Fibroblast of pulmonary artery (primary cell): ENCODE results near the gene PTPRK.

Source experiments
- DNase-seq: peaks from one replicate; pipeline ENCODE4 v3.0.0-alpha.2; 2010; ENCODE audit warnings: low read depth
- H3K4me3 ChIP-seq: replicated peaks from 2 replicates; pipeline ENCODE4 v1.5.1; 2011; ENCODE audit warnings: low read depth, mild to moderate bottlenecking, control low read depth, low read length, moderate library complexity
- TF ChIP-seq, protein P1 (sequence below): IDR thresholded peaks from 2 replicates; pipeline ENCODE4 v1.5.1; 2011; ENCODE audit warnings: mild to moderate bottlenecking, control low read depth, low read length, inconsistent platforms; ENCODE audit errors: missing control alignments

Gene PTPRK

DNA sequence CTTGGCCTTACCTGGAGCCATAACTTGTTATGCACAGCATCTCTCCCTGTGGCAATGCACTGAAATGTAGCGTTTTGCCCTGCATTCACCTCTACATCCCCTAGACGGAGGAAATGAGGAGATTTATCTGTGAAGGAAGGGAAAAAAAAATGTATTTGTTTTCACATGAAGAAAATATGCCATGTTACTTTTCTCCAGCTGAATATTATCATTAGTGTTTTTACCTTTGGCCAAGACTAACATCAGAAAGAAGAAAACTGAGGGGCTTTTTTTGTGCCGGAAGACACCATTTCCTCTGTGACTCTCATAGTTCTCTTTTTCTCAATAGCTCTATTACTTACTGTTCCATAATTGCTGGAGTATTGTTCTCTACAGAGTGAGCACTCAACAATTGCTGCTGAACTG lies 280.4 kb downstream of the PTPRK start:
- H3K4me3 ChIP-seq: no peak overlapping the region
- TF ChIP-seq, protein P1, sequence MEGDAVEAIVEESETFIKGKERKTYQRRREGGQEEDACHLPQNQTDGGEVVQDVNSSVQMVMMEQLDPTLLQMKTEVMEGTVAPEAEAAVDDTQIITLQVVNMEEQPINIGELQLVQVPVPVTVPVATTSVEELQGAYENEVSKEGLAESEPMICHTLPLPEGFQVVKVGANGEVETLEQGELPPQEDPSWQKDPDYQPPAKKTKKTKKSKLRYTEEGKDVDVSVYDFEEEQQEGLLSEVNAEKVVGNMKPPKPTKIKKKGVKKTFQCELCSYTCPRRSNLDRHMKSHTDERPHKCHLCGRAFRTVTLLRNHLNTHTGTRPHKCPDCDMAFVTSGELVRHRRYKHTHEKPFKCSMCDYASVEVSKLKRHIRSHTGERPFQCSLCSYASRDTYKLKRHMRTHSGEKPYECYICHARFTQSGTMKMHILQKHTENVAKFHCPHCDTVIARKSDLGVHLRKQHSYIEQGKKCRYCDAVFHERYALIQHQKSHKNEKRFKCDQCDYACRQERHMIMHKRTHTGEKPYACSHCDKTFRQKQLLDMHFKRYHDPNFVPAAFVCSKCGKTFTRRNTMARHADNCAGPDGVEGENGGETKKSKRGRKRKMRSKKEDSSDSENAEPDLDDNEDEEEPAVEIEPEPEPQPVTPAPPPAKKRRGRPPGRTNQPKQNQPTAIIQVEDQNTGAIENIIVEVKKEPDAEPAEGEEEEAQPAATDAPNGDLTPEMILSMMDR: no peak
- no peak for DNase-seq

DNA sequence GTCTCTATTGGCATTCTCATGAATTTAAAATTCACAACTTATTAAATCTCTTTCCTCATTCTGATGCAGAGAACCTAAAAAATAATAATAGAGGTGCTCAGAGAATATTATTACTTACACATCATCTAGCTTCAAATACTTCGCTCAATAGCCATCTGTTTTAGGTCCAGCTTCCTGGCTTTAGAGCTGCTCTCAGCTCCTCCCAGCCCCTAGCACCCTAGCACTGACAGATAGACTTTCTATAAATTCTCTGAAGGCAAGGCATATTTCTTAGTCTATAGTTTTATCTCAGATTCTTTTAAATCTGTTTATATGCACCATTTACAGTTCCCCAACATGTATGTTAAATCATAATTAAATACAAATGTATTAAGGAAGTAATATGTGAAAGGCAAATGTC lies 281.3 kb downstream of the PTPRK start:
- TF ChIP-seq, protein P1: no peak
- H3K4me3 ChIP-seq: no peak overlapping the region
- peak; percentile 4 for DNase-seq

DNA sequence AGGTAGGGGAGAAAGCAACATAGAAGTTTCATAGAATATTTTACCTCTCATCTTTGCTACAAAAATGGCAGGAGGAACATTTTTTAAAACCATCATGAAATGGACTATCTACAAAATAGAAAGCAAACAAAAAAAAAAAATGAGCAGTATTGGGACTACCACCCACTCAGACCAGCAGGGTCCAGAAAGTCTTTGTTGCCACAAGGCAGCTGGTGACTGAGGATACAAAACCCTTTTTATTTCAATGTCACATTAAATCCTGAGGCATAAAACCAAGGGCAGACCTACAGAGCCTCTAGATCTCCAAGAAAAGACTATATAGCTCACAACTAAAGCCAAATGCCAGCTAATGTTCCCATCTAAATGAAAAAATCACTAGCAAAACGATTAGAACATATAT lies 282.2 kb downstream of the PTPRK start:
- TF ChIP-seq, protein P1: no peak
- no peak overlapping the region for H3K4me3 ChIP-seq
- no peak for DNase-seq

DNA sequence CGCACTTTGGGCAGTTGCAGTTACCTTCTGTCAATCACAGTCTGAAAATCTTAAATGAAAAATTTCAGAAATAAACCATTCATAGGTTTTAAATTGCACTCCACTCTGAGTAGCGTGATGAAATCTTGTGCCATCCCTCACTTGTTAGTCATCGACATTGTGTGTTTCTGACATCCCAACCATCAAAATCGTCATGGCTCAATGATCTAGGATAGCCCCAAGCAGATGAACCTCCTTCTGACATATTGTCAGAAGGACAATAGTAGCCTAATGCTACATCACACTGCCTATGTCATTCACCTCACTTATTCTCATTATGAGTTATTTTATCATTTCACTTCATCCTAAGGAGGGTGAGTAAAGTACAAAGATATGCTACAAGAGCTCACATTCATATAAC lies 284.8 kb downstream of the PTPRK start:
- no peak overlapping the region for H3K4me3 ChIP-seq
- peak; percentile 23 for DNase-seq
- TF ChIP-seq, protein P1: no peak

DNA sequence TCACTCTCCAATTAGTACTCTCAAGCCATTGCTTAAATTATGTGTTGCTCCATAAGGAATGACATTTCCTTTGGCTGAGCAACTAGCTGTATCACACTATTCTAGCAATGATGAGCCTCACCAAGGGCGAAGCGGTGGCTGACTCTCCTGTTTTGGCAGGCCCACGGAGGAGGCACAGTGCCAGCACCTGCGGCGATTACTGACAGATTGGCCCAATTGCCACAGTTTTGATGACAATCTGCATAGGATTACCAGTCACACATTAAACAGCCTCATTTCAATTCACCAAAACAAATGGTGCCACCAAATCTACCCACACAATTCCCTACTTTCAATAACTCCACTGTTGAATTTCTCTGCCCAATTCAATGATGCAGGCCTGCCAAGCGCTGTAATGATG lies 286.9 kb downstream of the PTPRK start:
- TF ChIP-seq, protein P1: no peak
- H3K4me3 ChIP-seq: no peak overlapping the region

DNA sequence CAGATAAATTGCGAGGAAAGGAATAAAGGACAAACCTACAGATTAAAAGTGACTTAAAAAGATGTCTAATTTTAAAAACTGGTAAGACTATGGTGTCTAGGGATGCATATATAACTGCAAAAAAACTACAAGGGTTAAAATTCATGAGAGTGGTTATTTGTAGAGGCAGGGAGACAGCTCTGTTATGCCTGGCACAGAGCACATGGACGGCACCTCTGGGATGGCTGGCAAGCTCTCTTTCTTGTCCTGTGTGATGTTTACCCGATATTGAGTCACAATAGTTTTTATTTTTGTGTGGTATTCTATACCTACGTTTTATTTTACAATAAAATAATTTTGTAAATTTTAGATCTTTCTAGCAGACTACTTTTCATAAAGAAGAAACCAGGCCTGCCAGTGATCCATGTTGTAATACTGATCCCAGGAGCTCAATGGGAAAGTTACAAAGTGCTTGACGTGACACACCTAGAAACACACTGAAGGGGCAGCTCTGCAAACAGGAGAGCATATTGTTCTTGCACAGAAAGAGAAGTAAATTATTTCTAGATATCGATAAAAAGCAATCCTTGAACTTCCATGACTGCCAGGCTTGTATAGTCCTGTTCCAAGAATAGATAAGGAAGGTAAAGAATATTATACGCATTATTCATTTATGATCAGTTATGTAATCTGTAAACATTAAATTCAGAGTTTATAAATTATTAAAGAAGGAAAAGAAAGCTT lies 290.0 kb downstream of the PTPRK start:
- no peak overlapping the region for H3K4me3 ChIP-seq
- no peak for DNase-seq
- TF ChIP-seq, protein P1: no peak

More for the DNA sequence above, 286.9 kb downstream of the PTPRK start:
- no peak for DNase-seq

DNA sequence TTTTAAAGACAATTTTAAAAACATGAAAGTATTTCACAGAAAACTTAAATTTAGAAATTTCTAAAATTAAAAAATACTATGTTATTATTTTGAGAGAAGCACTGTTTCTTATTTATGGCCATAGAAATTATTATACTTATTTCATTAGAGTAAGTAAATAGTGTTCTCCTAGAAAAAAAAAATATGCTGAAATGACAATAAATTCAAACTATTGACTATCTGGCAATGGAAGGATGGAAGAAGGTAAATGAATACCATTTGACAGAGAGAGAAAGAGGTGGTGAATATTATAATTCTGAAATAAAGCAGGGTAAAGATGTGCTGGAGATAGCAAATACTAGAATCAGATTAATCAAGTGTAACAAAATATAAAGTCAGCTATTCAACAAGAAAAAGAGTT lies 294.8 kb downstream of the PTPRK start:
- no peak for DNase-seq
- TF ChIP-seq, protein P1: no peak
- no peak overlapping the region for H3K4me3 ChIP-seq
